Adrenal gland (tissue), 12 donors: ENCODE data around the gene SIAE. TPM values are rescaled to one million over a fixed set of nuclear protein-coding genes. Genes with fewer than 3 reads are reported as not detected.

Experiments
- DNase-seq, 7 donors: peaks; one replicate each; pipeline ENCODE4 v3.0.0-alpha.2; 2019 to 2020
- H3K27ac ChIP-seq, 5 donors: fragments of 200-600 bp; sonication (generic) in 4 of 5; 1 replicate in 3 of 5; 2 replicates in 2 of 5; pipeline versions ENCODE4 v1.5.1 to v1.8.0; 2016 to 2020; ENCODE audit warnings: mild to moderate bottlenecking in 1 of 5
- H3K27me3 ChIP-seq: fragments of 200-600 bp; 2 replicates; pipeline ENCODE4 v1.8.0; 2021
- H3K36me3 ChIP-seq, 2 donors: fragments of 200-600 bp; replicated peaks in 1 of 2; 1 replicate in 1 of 2; 2 replicates in 1 of 2; pipeline versions ENCODE4 v1.5.1 to v1.8.0; 2018 to 2022
- H3K4me1 ChIP-seq, 2 donors: fragments of 200-600 bp; replicated peaks in 1 of 2; 1 replicate in 1 of 2; 2 replicates in 1 of 2; pipeline versions ENCODE4 v1.5.1 to v1.8.0; 2018 to 2021
- H3K4me3 ChIP-seq, 4 donors: fragments of 200-600 bp; sonication (generic) in 3 of 4; one replicate each; pipeline ENCODE4 v1.5.1; 2016 to 2018
- H3K9me3 ChIP-seq, 3 donors: fragments of 200-600 bp; sonication (generic) in 1 of 3; replicated peaks in 1 of 3; 1 replicate in 2 of 3; 2 replicates in 1 of 3; pipeline versions ENCODE4 v1.5.1 to v1.8.0; 2016 to 2021
- CTCF ChIP-seq, 6 experiments: fragments of 450-650 bp in 4 of 6; fragments of 200-600 bp in 2 of 6; sonication (generic) in 1 of 6; IDR thresholded peaks; 1 replicate in 5 of 6; 2 replicates in 1 of 6; pipeline versions ENCODE4 v1.5.1 to v1.8.0; 2016 to 2021; ENCODE audit warnings: antibody characterized with exemption in 6 of 6, mild to moderate bottlenecking in 2 of 6, moderate library complexity in 1 of 6
- POLR2A ChIP-seq, 2 donors: fragments of 450-650 bp; IDR thresholded peaks; one replicate each; pipeline ENCODE4 v1.6.1; 2017; ENCODE audit warnings: antibody characterized with exemption in 2 of 2, mild to moderate bottlenecking in 2 of 2, moderate library complexity in 1 of 2
- WGBS, 4 donors: extraction: QIAGEN DNeasy Blood & Tissue Kit in 2 of 4; methylation state at CpG; one replicate each; pipeline versions ENCODE4 v1.1.5 to v1.1.7; 2013 to 2017; 5-methylcytosine and 5-hydroxymethylcytosine counted together
- intact Hi-C, 2 donors: fragments of 100-400 bp; cut with DNase I; formaldehyde crosslinking; loops; one replicate each; pipeline versions ENCODE4 v1.14.1 to v1.15.0; 2022 to 2023
- polyA plus RNA-seq, 3 donors: library from polyadenylated mRNA; stranded (reverse); fragments of 200-250 nt in 2 of 3; fragments of 350-450 nt in 1 of 3; fragmentation: Illumina TruSeq in 1 of 3; extraction: RNeasy Lipid Tissue Mini Kit (QIAGEN cat#74804) in 1 of 3; gene quantifications; one replicate each; pipeline ENCODE4 v1.2.3, GENCODE V29; 2013 to 2014
- total RNA-seq, 9 donors: library from RNA; depleted of rRNA in 4 of 9; stranded (reverse); fragments of >200 nt in 4 of 9; fragments of 120-200 nt in 1 of 9; fragmentation: NEBNext Ultra II Directional in 1 of 9; extraction: Animal tissue kit (Norgen Biotek cat#: 25700) in 1 of 9; gene quantifications; one replicate each; pipeline versions ENCODE4 v1.1.0 to v1.2.4, GENCODE V29; 2013 to 2023
- donor health status: healthy with polysubstance abuse.
- donor health status: Bipolar disorder and iron deficiency.
- donor health status: DM: yes; HTN: yes; CAD: no.
- donor health status: DM: no; HTN: no; CAD: no.
- donor health status: DM: no; HTN: no; CAD: no.
- donor health status: DM: yes; HTN: yes; CAD: no.

SIAE gene
- total and polyA plus RNA-seq, 12 donors: 6.4 to 50.0 (median 29.0) TPM

GRCh38 chr11:124718801-124719200 lies 45.3 kb upstream of the SIAE start:
- no peaks in the 10 kb centered on the region for H3K9me3 ChIP-seq
- peaks cover 14% of the 10 kb centered on the region for H3K27me3 ChIP-seq
- TF ChIP-seq CTCF (IDR thresholded peaks at IDR 0.05) (no peak), POLR2A (IDR thresholded peaks at IDR 0.05) (no peak)
- H3K36me3 ChIP-seq: no peaks in the 10 kb centered on the region
- H3K27ac ChIP-seq: no peak overlapping the region
- peak overlapping the region in 1 of 4 donors; percentile 33 for H3K4me3 ChIP-seq
- 39 to 45% (median 40%) methylated on average over 13 to 14 of the region's 14 CpGs for WGBS, 4 donors
- intact Hi-C loops: no loop called here
- peaks cover 5 to 12% of the 10 kb centered on the region in 2 donors for H3K4me1 ChIP-seq
- DNase-seq: no peak

- no peaks in the 10 kb centered on the region for H3K9me3 ChIP-seq
- H3K36me3 ChIP-seq: no peaks in the 10 kb centered on the region
- WGBS, 4 donors: 1 to 2% (median 1%) methylated on average over 16 to 45 of the region's 45 CpGs
- no peak overlapping the region for H3K27ac ChIP-seq
- TF ChIP-seq POLR2A (IDR thresholded peaks at IDR 0.05) (no peak), CTCF (IDR thresholded peaks at IDR 0.05) (no peak)
- intact Hi-C loops: no loop called here
- H3K4me1 ChIP-seq: peaks cover 5 to 12% of the 10 kb centered on the region in 2 donors
- DNase-seq: no peak
- H3K27me3 ChIP-seq: peaks cover 12% of the 10 kb centered on the region
- H3K4me3 ChIP-seq: peak overlapping the region in 2 of 4 donors; percentile 18 to 33
These were observed 44.5 kb upstream of the SIAE start for GRCh38 chr11:124717786-124718651.

- Histone ChIP-seq H3K36me3 (no peaks in the 10 kb centered on the region), H3K9me3 (no peaks in the 10 kb centered on the region), H3K4me3 (peak overlapping the region in 1 of 4 donors; percentile 33), H3K27ac (no peak overlapping the region), H3K27me3 (peaks cover 11% of the 10 kb centered on the region), H3K4me1 (peaks cover 5 to 12% of the 10 kb centered on the region in 2 donors)
- intact Hi-C loops: no loop called here
- no peak for TF ChIP-seq POLR2A (IDR thresholded peaks at IDR 0.05)
- no peak for TF ChIP-seq CTCF (IDR thresholded peaks at IDR 0.05)
- DNase-seq: no peak
- 38 to 49% (median 44%) methylated on average over 7 of the region's 7 CpGs for WGBS, 4 donors
These were observed 43.9 kb upstream of the SIAE start for GRCh38 chr11:124717421-124717785.

GRCh38 chr11:124716591-124716990 lies 43.1 kb upstream of the SIAE start:
- TF ChIP-seq CTCF (IDR thresholded peaks at IDR 0.05) (no peak), POLR2A (IDR thresholded peaks at IDR 0.05) (no peak)
- H3K27me3 ChIP-seq: peaks cover 11% of the 10 kb centered on the region
- no peaks in the 10 kb centered on the region for H3K36me3 ChIP-seq
- intact Hi-C loops: no loop called here
- WGBS, 4 donors: 43 to 66% (median 53%) methylated on average over 3 of the region's 3 CpGs
- DNase-seq: no peak
- H3K9me3 ChIP-seq: no peaks in the 10 kb centered on the region
- H3K4me1 ChIP-seq: peaks cover 5 to 12% of the 10 kb centered on the region in 2 donors
- H3K4me3 ChIP-seq: no peak overlapping the region
- no peak overlapping the region for H3K27ac ChIP-seq
